Aortic smooth muscle cell (primary cell): Measurements from ENCODE around the gene FLNA. TPM values are rescaled to one million over a fixed set of nuclear protein-coding genes. Genes with fewer than 3 reads are reported as not detected.

Source experiments
- total RNA-seq: library from RNA; depleted of rRNA; stranded (reverse); fragments of >200 nt; gene quantifications from 2 replicates; pipeline ENCODE4 v1.2.3, GENCODE V29; 2014

Gene FLNA
- 2,321 and 2,651 TPM in 2 replicates for total RNA-seq

DNA sequence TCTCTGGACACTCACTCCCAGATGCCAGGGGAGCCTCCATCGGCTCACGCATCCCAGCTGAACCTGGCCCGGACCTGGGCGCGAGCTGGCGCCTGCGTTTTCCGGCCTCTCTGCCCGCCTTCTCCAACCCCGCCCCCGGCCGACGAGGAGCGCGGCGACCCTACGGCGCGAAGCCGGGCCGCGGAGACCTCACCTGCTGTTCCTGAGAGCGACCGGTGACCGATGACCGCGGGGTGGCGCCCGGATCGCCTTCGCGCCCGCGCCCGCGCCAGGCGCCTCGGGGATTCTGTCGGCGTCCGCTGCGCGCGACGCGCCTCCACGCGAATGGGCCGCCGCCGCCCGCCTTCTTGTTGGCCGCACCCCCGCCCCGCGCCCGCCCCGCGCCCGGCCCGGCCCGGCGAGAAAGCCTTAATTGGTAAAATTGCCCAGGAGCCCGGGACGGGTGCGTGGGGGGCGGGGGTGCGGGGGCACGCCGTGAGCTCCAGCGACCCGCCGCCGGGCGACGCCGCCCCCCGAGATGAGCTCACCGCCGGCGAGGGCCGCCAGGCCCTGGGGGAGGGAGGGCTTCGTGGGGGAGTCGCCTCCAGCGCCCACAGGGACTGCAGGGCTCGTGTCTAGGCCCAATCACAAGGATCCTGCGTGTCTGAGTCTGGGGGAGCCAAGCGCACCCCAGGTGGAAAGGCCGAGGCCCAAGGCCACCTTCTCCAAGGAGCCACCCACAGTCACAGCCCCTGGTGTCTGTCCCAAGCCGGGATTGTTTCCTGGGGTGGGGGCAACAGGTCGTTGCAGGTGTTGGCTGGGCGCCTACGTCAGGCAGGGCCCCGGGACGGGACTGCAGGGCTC lies at the start of gene FLNA:
FLNA (minus strand) TSS at position 322 of the 843 bp plus-strand sequence. CDS start 3,389 bp downstream, outside the sequence.

GRCh38 chrX:154409222-154409871 lies 34.9 kb upstream of the FLNA start, which contains the start of gene DNASE1L1:
TSS of gene DNASE1L1 (minus strand) at chrX:154409254. CDS start at chrX:154405568, 3,686 bp downstream.

DNA sequence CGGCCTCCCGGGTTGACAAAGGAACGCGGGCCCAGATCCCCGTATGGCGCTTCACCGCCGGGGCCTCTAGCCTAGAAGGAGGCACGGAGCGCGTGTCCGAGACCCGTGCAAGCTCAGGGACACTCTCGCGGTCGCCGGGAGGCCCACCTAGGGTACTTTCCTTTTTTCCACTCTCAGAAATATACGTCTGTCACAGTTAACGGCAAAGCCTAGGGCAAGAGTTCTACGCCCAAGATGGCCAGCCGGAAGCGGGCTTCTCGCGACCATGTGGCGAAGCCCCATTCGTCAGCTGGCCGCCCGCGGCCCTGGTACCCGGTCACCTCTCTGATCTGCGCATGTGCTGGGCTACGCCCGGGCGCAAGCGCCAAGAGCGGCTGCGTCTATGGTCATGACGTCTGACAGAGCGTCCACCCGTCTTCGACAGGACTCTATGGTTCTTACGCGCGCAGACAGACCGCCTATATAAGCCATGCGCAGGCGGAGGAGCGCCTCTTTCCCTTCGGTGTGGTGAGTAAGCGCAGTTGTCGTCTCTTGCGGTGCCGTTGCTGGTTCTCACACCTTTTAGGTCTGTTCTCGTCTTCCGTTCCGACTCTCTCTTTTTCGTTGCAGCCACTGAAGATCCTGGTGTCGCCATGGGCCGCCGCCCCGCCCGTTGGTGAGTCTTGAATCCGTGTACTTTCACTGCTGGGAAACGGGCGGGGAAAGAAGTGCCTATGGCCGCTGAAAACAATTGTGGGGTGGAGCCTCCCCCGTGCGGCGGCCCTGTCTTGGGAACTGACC lies 23.6 kb upstream of the FLNA start, which contains the start of gene RPL10:
RPL10 (plus strand) TSS at position 490 of the 780 bp plus-strand sequence; CDS start at position 633, 143 bp downstream.

DNA sequence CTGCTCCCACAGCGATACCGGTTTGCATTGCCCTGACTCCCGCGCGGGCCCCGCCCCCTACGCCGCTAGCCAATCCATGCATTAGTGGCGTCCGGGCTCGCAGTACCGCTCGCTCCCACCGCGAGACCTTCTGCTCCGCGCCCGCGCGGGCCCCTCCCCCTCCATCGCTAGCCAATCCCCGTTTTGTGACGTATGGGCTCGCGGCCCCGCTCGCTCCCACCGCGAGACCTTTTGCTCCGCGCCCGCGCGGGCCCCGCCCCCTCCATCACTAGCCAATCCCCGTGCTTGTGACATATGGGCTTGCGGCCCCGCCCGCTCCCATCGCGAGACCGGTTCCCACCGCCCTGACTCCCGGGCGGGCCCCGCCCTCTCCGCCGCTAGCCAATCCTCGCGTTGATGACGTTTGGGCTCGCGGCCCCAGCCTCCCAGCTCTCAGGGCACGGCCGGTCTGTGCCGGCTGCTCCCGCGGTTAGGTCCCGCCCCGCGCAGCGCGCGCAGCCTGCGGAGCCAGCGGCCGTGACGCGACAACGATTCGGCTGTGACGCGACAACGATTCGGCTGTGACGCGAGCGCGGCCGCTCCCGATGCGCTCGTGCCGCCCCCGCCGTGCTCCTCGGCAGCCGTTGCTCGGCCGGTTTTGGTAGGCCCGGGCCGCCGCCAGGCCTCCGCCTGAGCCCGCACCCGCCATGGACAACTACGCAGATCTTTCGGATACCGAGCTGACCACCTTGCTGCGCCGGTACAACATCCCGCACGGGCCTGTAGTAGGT lies 4.5 kb upstream of the FLNA start, which contains the start of gene EMD:
EMD (plus strand) TSS at position 497 of the 770 bp plus-strand sequence; CDS start at position 687, 190 bp downstream.

Other genes with a start within 250 kb of the FLNA start
- not detected in 2 replicates for gene OPN1LW, start 230.4 kb downstream of the FLNA start, total RNA-seq
- gene OPN1MW, start 192.0 kb downstream of the FLNA start, total RNA-seq, result not detected in 2 replicates
- not detected in 2 replicates for gene OPN1MW2, start 154.9 kb downstream of the FLNA start, total RNA-seq
- not detected in 2 replicates for gene OPN1MW3, start 117.1 kb downstream of the FLNA start, total RNA-seq
- not detected in 2 replicates for gene TEX28, start 79.5 kb downstream of the FLNA start, total RNA-seq
- gene TKTL1, start 78.8 kb downstream of the FLNA start, total RNA-seq, result not detected in 2 replicates
- gene EMD, start 4.7 kb upstream of the FLNA start, total RNA-seq, result 24.4 and 27.7 TPM in 2 replicates
- gene RPL10, start 23.7 kb upstream of the FLNA start, total RNA-seq, result 2,053 and 2,384 TPM in 2 replicates
- gene DNASE1L1, start 34.6 kb upstream of the FLNA start, total RNA-seq, result 128 and 141 TPM in 2 replicates
- gene TAFAZZIN, start 36.9 kb upstream of the FLNA start, total RNA-seq, result 13.3 and 16.0 TPM in 2 replicates
- 55.6 and 70.9 TPM in 2 replicates for gene ATP6AP1, start 54.0 kb upstream of the FLNA start, total RNA-seq
- 90.6 and 111 TPM in 2 replicates for gene GDI1, start 62.5 kb upstream of the FLNA start, total RNA-seq
- 107 and 133 TPM in 2 replicates for gene FAM50A, start 69.5 kb upstream of the FLNA start, total RNA-seq
- gene PLXNA3, start 83.6 kb upstream of the FLNA start, total RNA-seq, result 20.3 and 22.1 TPM in 2 replicates
- 14.2 and 20.3 TPM in 2 replicates for gene LAGE3, start 104.6 kb upstream of the FLNA start, total RNA-seq
- 35.7 and 43.7 TPM in 2 replicates for gene UBL4A, start 112.0 kb upstream of the FLNA start, total RNA-seq
- 15.9 and 16.5 TPM in 2 replicates for gene SLC10A3, start 116.0 kb upstream of the FLNA start, total RNA-seq
- gene FAM3A, start 141.6 kb upstream of the FLNA start, total RNA-seq, result 29.7 and 31.0 TPM in 2 replicates
- gene G6PD, start 172.2 kb upstream of the FLNA start, total RNA-seq, result 73.5 and 79.2 TPM in 2 replicates
- gene IKBKG, start 173.0 kb upstream of the FLNA start, total RNA-seq, result 13.6 and 13.8 TPM in 2 replicates
- gene CTAG1A, start 210.5 kb upstream of the FLNA start, total RNA-seq, result not detected in 2 replicates
- not detected in 2 replicates for gene CTAG1B, start 244.6 kb upstream of the FLNA start, total RNA-seq